ENCODE results near the gene MIDN.

GRCh38 chr19:1283207-1283916 is 35.0 kb downstream of the MIDN start:
- TF ChIP-seq SUZ12 (IDR thresholded peaks at IDR 0.05; ENCODE audit: extremely low read depth, insufficient read depth, insufficient read length) (no peak), YY1 (IDR thresholded peaks at IDR 0.05; ENCODE audit: insufficient read depth, insufficient read length) (no peak)
